ENCODE measurements around the gene CNGA4.
"Not testable (repeated sequence)": the region's sequence is repeated elsewhere in the genome, so short reads cannot be mapped to it uniquely, and the experiment has no call there.

Gene CNGA4

DNA sequence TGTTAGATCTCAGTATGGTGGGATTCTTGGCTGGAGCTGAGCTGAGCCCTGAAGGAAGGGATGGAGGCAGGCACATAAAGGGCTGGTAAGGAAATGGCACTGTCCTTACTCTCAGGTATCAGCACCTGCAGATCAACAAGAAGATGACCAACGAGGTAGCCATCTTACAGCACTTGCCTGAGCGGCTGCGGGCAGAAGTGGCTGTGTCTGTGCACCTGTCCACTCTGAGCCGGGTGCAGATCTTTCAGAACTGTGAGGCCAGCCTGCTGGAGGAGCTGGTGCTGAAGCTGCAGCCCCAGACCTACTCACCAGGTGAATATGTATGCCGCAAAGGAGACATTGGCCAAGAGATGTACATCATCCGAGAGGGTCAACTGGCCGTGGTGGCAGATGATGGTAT lies 2.4 kb downstream of the CNGA4 start:
- no peak overlapping the region for H3K18ac ChIP-seq (ENCODE audit: low read length)
- peaks cover 3% of the 10 kb centered on the region for H3K79me1 ChIP-seq (ENCODE audit: low read length)
- WGBS (ENCODE audit: extremely low coverage, insufficient coverage, insufficient read length) = no CpG with 5 or more reads among the region's 7 CpGs
- DNase-seq = peak; percentile 52 to 73
- H3K4me3 ChIP-seq (ENCODE audit: low read depth, low read length) = no peak overlapping the region
- no peak overlapping the region for H4K12ac ChIP-seq (ENCODE audit: low read depth, low read length)
- no peak overlapping the region for H2AK5ac ChIP-seq (ENCODE audit: low read length)
- H3K36me3 ChIP-seq (ENCODE audit: control insufficient read depth in 1 of 2, insufficient read depth in 2 of 2, low read length in 2 of 2) = no peaks in the 10 kb centered on the region
- no peaks in the 10 kb centered on the region for H3K27me3 ChIP-seq (ENCODE audit: insufficient read depth, low read length)
- no peak overlapping the region for H2AFZ ChIP-seq (ENCODE audit: insufficient read depth, low read length, poor library complexity)
- no peak overlapping the region for H3K14ac ChIP-seq (ENCODE audit: low read length)
- no peak overlapping the region for H2BK120ac ChIP-seq (ENCODE audit: insufficient read depth, low read length, poor library complexity)
- no peaks in the 10 kb centered on the region for H3K9me3 ChIP-seq (ENCODE audit: insufficient read depth, low read depth, low read length)
- H3K4me2 ChIP-seq (ENCODE audit: low read length) = no peak overlapping the region
- H3K4me1 ChIP-seq (ENCODE audit: control insufficient read depth in 1 of 2, insufficient read depth in 2 of 2, low read length in 2 of 2) = no peaks in the 10 kb centered on the region
- no peak overlapping the region for H3K23ac ChIP-seq (ENCODE audit: low read length)
- no peak overlapping the region for H3K9ac ChIP-seq (ENCODE audit: low read length)
- H4K91ac ChIP-seq (ENCODE audit: low read depth, low read length) = no peak overlapping the region
- H3K79me2 ChIP-seq (ENCODE audit: control insufficient read depth, insufficient read depth, low read length, poor library complexity) = no peaks in the 10 kb centered on the region
- no peak overlapping the region for H4K8ac ChIP-seq (ENCODE audit: low read depth, low read length)
- H3K4ac ChIP-seq (ENCODE audit: low read depth, low read length) = no peak overlapping the region
- H2BK12ac ChIP-seq (ENCODE audit: low read length) = no peak overlapping the region
- H3K27ac ChIP-seq (ENCODE audit: low read depth, low read length) = no peak overlapping the region
- no peak overlapping the region for H2BK5ac ChIP-seq (ENCODE audit: low read depth, low read length, poor library complexity)

DNA sequence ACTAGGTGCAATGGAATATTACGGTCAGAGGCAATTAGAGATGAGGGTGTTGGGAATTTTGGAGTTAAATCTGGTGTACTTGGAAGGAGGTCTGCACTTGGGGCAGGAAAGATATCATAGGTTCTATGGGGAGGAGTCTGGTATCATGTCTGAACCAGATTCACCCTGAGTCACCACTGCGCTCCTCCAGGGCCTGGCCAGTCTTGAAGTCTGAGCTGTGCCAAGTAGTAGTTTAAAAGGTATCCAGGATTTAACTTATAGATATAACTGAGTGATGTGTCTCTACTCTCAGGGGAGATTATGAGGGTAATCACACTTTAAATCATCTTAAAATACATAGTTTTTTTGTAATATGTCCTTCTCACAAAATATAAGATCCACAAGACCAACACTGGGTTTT lies 6.6 kb downstream of the CNGA4 start:
- Histone ChIP-seq H2AK5ac (ENCODE audit: low read length) (no peak overlapping the region), H3K18ac (ENCODE audit: low read length) (no peak overlapping the region), H3K4me3 (ENCODE audit: low read depth, low read length) (no peak overlapping the region), H2BK12ac (ENCODE audit: low read length) (no peak overlapping the region), H3K79me2 (ENCODE audit: control insufficient read depth, insufficient read depth, low read length, poor library complexity) (no peaks in the 10 kb centered on the region), H3K36me3 (ENCODE audit: control insufficient read depth in 1 of 2, insufficient read depth in 2 of 2, low read length in 2 of 2) (no peaks in the 10 kb centered on the region), H3K4ac (ENCODE audit: low read depth, low read length) (no peak overlapping the region), H3K4me2 (ENCODE audit: low read length) (no peak overlapping the region), H3K4me1 (ENCODE audit: control insufficient read depth in 1 of 2, insufficient read depth in 2 of 2, low read length in 2 of 2) (no peaks in the 10 kb centered on the region), H4K8ac (ENCODE audit: low read depth, low read length) (no peak overlapping the region), H3K14ac (ENCODE audit: low read length) (no peak overlapping the region), H3K27me3 (ENCODE audit: insufficient read depth, low read length) (no peaks in the 10 kb centered on the region), H2BK5ac (ENCODE audit: low read depth, low read length, poor library complexity) (no peak overlapping the region), H3K9ac (ENCODE audit: low read length) (no peak overlapping the region), H4K12ac (ENCODE audit: low read depth, low read length) (no peak overlapping the region), H3K23ac (ENCODE audit: low read length) (no peak overlapping the region), H2AFZ (ENCODE audit: insufficient read depth, low read length, poor library complexity) (no peak overlapping the region), H3K9me3 (ENCODE audit: insufficient read depth, low read depth, low read length) (no peaks in the 10 kb centered on the region), H2BK120ac (ENCODE audit: insufficient read depth, low read length, poor library complexity) (no peak overlapping the region), H4K91ac (ENCODE audit: low read depth, low read length) (no peak overlapping the region), H3K79me1 (ENCODE audit: low read length) (peaks cover 8% of the 10 kb centered on the region), H3K27ac (ENCODE audit: low read depth, low read length) (no peak overlapping the region)
- DNase-seq = no peak
- 100% methylated on average over 1 of the region's 2 CpGs for whole genome bisulfite sequencing (ENCODE audit: extremely low coverage, insufficient coverage, insufficient read length)

DNA sequence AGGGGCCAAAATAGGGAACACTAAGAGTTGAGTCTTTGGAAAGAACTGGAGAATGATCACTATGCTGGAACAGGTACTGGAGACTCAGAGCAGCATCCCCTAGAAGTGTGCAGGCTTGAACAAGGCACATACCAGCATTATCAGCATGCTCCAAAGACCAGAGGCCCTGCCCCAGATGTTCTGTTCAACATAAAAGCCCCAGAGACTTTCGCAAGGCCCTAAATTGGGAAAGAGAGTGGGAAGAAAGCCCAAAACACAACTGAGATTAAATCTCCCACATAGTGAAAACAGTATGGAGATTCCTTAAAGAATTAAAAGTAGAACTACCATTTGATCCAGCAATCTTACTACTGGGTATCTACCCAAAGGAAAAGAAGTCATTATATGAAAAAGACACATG lies 9.4 kb downstream of the CNGA4 start:
- Histone ChIP-seq H3K23ac (ENCODE audit: low read length) (no peak overlapping the region), H3K14ac (ENCODE audit: low read length) (no peak overlapping the region), H2BK120ac (ENCODE audit: insufficient read depth, low read length, poor library complexity) (no peak overlapping the region), H4K91ac (ENCODE audit: low read depth, low read length) (no peak overlapping the region), H3K4me1 (ENCODE audit: control insufficient read depth in 1 of 2, insufficient read depth in 2 of 2, low read length in 2 of 2) (peaks cover 3 to 6% of the 10 kb centered on the region in 2 experiments), H3K4ac (ENCODE audit: low read depth, low read length) (no peak overlapping the region), H3K27ac (ENCODE audit: low read depth, low read length) (peak overlapping the region; percentile 20), H4K8ac (ENCODE audit: low read depth, low read length) (no peak overlapping the region), H2AFZ (ENCODE audit: insufficient read depth, low read length, poor library complexity) (no peak overlapping the region), H3K4me2 (ENCODE audit: low read length) (no peak overlapping the region), H2BK5ac (ENCODE audit: low read depth, low read length, poor library complexity) (no peak overlapping the region), H2AK5ac (ENCODE audit: low read length) (no peak overlapping the region), H2BK12ac (ENCODE audit: low read length) (no peak overlapping the region), H3K27me3 (ENCODE audit: insufficient read depth, low read length) (no peaks in the 10 kb centered on the region), H3K4me3 (ENCODE audit: low read depth, low read length) (no peak overlapping the region), H3K9ac (ENCODE audit: low read length) (no peak overlapping the region), H3K79me1 (ENCODE audit: low read length) (peaks cover 8% of the 10 kb centered on the region), H3K9me3 (ENCODE audit: insufficient read depth, low read depth, low read length) (no peaks in the 10 kb centered on the region), H3K79me2 (ENCODE audit: control insufficient read depth, insufficient read depth, low read length, poor library complexity) (no peaks in the 10 kb centered on the region), H3K36me3 (ENCODE audit: control insufficient read depth in 1 of 2, insufficient read depth in 2 of 2, low read length in 2 of 2) (no peaks in the 10 kb centered on the region), H3K18ac (ENCODE audit: low read length) (no peak overlapping the region), H4K12ac (ENCODE audit: low read depth, low read length) (no peak overlapping the region)
- no CpG with 5 or more reads among the region's 1 CpG for WGBS (ENCODE audit: extremely low coverage, insufficient coverage, insufficient read length)
- peak; percentile 71 to 91 for DNase-seq

DNA sequence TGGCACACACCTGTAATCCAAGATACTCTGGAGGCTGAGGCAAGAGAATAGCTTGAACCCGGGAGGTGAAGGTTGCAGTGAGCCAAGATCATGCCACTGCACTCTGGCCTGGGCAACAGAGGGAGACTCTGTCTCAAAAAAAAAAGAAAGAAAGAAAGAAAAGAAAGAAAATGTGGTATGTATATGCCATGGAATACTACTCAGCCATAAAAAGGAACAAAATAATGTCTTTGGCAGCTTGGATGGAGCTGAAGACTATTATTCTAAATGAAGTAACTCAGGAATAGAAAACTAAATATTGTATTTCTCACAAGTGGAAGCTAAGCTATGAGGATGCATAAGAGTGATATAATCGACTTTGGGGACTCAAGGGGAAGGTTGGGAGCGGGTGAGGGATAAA lies 10.0 kb downstream of the CNGA4 start:
- DNase-seq; H3K18ac ChIP-seq (ENCODE audit: low read length); H4K91ac ChIP-seq (ENCODE audit: low read depth, low read length); H3K27me3 ChIP-seq (ENCODE audit: insufficient read depth, low read length); H3K14ac ChIP-seq (ENCODE audit: low read length); H4K12ac ChIP-seq (ENCODE audit: low read depth, low read length); H3K79me2 ChIP-seq (ENCODE audit: control insufficient read depth, insufficient read depth, low read length, poor library complexity); H2BK120ac ChIP-seq (ENCODE audit: insufficient read depth, low read length, poor library complexity); H4K8ac ChIP-seq (ENCODE audit: low read depth, low read length); H3K9me3 ChIP-seq (ENCODE audit: insufficient read depth, low read depth, low read length); H3K4ac ChIP-seq (ENCODE audit: low read depth, low read length); H3K4me2 ChIP-seq (ENCODE audit: low read length); H3K4me3 ChIP-seq (ENCODE audit: low read depth, low read length); H2AK5ac ChIP-seq (ENCODE audit: low read length); H2BK12ac ChIP-seq (ENCODE audit: low read length); H3K4me1 ChIP-seq (ENCODE audit: control insufficient read depth in 1 of 2, insufficient read depth in 2 of 2, low read length in 2 of 2); H3K23ac ChIP-seq (ENCODE audit: low read length); H3K36me3 ChIP-seq (ENCODE audit: control insufficient read depth in 1 of 2, insufficient read depth in 2 of 2, low read length in 2 of 2); H2AFZ ChIP-seq (ENCODE audit: insufficient read depth, low read length, poor library complexity); H3K9ac ChIP-seq (ENCODE audit: low read length); H3K79me1 ChIP-seq (ENCODE audit: low read length): not testable (repeated sequence)
- WGBS (ENCODE audit: extremely low coverage, insufficient coverage, insufficient read length) = no CpG with 5 or more reads among the region's 3 CpGs
- peak overlapping the region; percentile 32 for H2BK5ac ChIP-seq (ENCODE audit: low read depth, low read length, poor library complexity)
- H3K27ac ChIP-seq (ENCODE audit: low read depth, low read length) = peak overlapping the region; percentile 68
